AG09319 (cell line): ENCODE data around the gene GALNT9.

Experiments
- DNase-seq: peaks from one replicate; pipeline ENCODE4 v3.0.0-alpha.2; 2010; ENCODE audit warnings: low read depth; ENCODE audit errors: extremely low read depth
- CTCF ChIP-seq: IDR thresholded peaks from 2 replicates; pipeline ENCODE4 v1.5.1; 2011; ENCODE audit warnings: low read depth, mild to moderate bottlenecking, inconsistent platforms, low read length, moderate library complexity

GALNT9 gene

GRCh38 chr12:132351751-132352495 is 22.5 kb upstream of the GALNT9 start:
- DNase-seq: no peak

GRCh38 chr12:132349501-132350131 is 20.2 kb upstream of the GALNT9 start:
- DNase-seq: no peak
- no peak for TF ChIP-seq CTCF

More at GRCh38 chr12:132351751-132352495, 22.5 kb upstream of the GALNT9 start:
- TF ChIP-seq CTCF: no peak

GRCh38 chr12:132348176-132348575 is 18.8 kb upstream of the GALNT9 start:
- DNase-seq: no peak
- no peak for TF ChIP-seq CTCF

- TF ChIP-seq CTCF: no peak
- DNase-seq: no peak
Measured at GRCh38 chr12:132347176-132347855, 17.9 kb upstream of the GALNT9 start.

GRCh38 chr12:132346471-132347175 is 17.2 kb upstream of the GALNT9 start:
- TF ChIP-seq CTCF: no peak
- DNase-seq: no peak

- TF ChIP-seq CTCF: no peak
- no peak for DNase-seq
Measured at GRCh38 chr12:132345561-132346200, 16.3 kb upstream of the GALNT9 start.
